Stimulated activated effector memory CD8-positive, alpha-beta T cell treated with anti-CD3 and anti-CD28 coated beads, Interleukin-12 subunit alpha, Interleukin-12 subunit beta, amount 100 ng/mL, for 72 hours (primary cell): Measurements from ENCODE around the gene TMEM239.
"Not testable (repeated sequence)": the region's sequence is repeated elsewhere in the genome, so short reads cannot be mapped to it uniquely, and the experiment has no call there.

ENCODE experiments used
- ATAC-seq: fragments of 150-1000 bp; cut with Tn5 transposase; 2 replicates; pipeline ENCODE4 v1.10.0; 2021
- DNase-seq, 2 donors: peaks; one replicate each; pipeline ENCODE4 v3.0.0; 2021 to 2022; ENCODE audit warnings: low spot score in 2 of 2
- H3K27ac Mint-ChIP-seq: one replicate; pipeline ENCODE4 v1.8.0; 2022; ENCODE audit warnings: mild to moderate bottlenecking, mixed read lengths
- H3K36me3 Mint-ChIP-seq: one replicate; pipeline ENCODE4 v1.8.0; 2022; ENCODE audit warnings: mild to moderate bottlenecking, mixed read lengths
- H3K4me1 Mint-ChIP-seq: one replicate; pipeline ENCODE4 v1.8.0; 2022; ENCODE audit warnings: mixed read lengths
- H3K4me3 Mint-ChIP-seq: one replicate; pipeline ENCODE4 v1.8.0; 2022; ENCODE audit warnings: mild to moderate bottlenecking, mixed read lengths
- H3K9me3 Mint-ChIP-seq: one replicate; pipeline ENCODE4 v1.8.0; 2022; ENCODE audit warnings: mixed read lengths

The TMEM239 gene

DNA sequence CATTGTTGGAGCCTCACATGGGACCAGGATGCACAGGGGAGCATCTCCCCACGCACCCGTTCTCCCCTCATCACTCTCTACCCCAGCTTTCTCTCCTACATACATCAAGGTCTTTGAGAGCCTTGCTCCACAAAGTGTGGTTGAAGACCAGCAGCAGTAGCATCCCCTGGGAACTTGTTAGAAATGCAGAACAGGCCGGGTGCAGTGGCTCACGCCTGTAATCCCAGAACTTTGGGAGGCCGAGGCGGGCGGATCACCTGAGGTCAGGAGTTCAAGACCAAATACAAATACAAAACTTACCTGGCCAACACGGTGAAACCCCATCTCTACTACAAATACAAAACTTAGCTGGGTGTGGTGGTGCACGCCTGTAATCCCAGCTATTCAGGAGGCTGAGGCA, 8.2 kb upstream of the TMEM239 start:
- not testable (repeated sequence) for H3K9me3 Mint-ChIP-seq, H3K36me3 Mint-ChIP-seq, DNase-seq, H3K4me3 Mint-ChIP-seq, ATAC-seq, H3K27ac Mint-ChIP-seq
- H3K4me1 Mint-ChIP-seq = peaks cover 14% of the 10 kb centered on the region

DNA sequence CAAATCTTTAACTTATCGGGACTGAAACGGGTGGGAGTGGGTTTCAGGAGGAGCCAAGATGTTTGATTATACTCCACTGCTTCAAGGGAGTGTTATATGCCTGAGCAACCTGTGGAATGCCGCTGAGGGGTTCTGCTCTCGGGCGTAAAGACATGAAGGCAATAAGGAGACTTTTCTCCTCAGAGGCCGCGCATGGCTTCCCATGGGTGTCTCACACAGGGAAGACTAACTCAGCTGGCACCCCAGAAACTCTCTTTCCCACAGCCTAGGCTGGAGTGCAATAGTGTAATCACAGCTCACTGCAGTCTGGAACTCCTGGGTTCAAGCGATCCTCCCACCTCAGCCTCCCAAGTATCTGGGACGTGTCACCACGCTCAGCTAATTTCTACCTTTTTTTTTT, 6.5 kb upstream of the TMEM239 start:
- no peak for DNase-seq
- Mint-ChIP-seq H3K4me3 (no peak overlapping the region), H3K4me1 (peaks cover 14% of the 10 kb centered on the region), H3K36me3 (no peaks in the 10 kb centered on the region), H3K27ac (no peak overlapping the region), H3K9me3 (peaks cover 5% of the 10 kb centered on the region)
- ATAC-seq = no peak

DNA sequence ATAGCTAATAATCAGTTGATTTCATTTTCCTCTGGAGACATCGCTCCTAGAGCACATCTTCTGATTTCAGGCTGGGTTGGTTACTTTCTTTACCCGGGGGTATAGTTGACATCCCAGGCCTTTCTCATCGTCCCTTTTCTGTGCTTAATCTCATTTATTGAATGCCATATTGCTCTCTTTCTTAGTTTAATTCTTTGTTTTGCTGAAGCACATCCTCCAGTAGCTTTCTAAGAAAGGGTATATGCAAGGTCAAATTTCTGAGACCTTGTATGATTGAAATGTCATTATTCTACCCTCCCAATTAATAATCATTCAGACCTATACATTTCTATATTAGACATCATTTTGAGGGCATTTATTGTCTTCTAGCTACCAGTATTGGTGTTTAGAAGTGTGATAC, 4.0 kb upstream of the TMEM239 start:
- H3K4me1 Mint-ChIP-seq = peaks cover 12% of the 10 kb centered on the region
- peaks cover 5% of the 10 kb centered on the region for H3K36me3 Mint-ChIP-seq
- peaks cover 5% of the 10 kb centered on the region for H3K9me3 Mint-ChIP-seq
- DNase-seq (no peak), ATAC-seq (no peak)
- H3K27ac Mint-ChIP-seq = no peak overlapping the region
- H3K4me3 Mint-ChIP-seq = no peak overlapping the region

DNA sequence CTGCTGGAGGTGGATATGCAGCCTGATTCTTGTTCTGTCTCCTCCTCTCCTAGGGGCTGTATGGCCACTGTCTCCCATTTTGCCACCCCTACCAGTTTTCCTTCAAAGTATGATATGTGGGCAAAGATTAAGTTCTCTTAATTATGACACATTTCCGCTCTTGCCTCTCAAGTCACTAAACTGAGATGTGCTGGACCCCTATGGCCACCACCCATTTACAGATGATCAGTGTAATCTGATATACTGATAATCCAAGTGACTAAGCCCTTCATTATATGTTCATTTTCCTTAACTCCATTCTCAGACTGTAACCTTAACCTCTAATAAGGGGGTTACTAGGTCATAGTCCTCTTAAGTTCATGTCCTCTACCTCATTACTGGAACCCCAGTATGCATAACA, 2.1 kb upstream of the TMEM239 start:
- ATAC-seq (no peak), DNase-seq (no peak)
- no peak overlapping the region for H3K4me3 Mint-ChIP-seq
- peaks cover 8% of the 10 kb centered on the region for H3K4me1 Mint-ChIP-seq
- H3K9me3 Mint-ChIP-seq = peaks cover 5% of the 10 kb centered on the region
- H3K36me3 Mint-ChIP-seq = peaks cover 5% of the 10 kb centered on the region
- H3K27ac Mint-ChIP-seq = no peak overlapping the region

DNA sequence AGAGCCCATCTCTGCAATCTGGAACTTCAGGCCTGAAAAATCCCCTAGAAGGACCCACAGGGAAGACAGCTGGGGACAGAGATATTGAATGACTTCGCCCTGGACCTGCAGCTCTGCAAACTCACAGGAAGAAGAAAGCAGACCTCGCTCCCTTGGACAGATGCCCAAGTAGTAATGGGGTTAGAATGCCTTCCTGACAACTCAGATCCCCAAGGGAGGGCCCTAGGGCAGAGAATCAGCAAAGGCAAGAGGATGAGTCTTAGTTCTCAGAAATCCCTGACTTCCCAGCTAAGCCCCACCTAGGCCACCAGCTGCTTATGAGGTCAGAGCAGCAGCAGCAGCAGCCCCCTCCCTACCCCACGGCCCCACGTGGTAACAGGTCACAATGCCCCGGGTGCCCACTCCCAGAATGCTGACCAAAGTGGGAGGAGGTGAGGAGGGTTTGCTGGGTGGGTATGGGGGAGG, 1.5 kb upstream of the TMEM239 start, which contains the start of gene C20orf141:
C20orf141 (plus strand) TSS at position 401 of the 465 bp plus-strand sequence. CDS start 198 bp downstream, outside the sequence.
- H3K4me3 Mint-ChIP-seq = no peak within 1 kb of the TSS
- ATAC-seq = peak; percentile 17
- peaks cover 5% of the 10 kb centered on the region for H3K9me3 Mint-ChIP-seq
- peaks cover 6% of the 10 kb centered on the region for H3K4me1 Mint-ChIP-seq
- DNase-seq = no peak
- peaks cover 5% of the 10 kb centered on the region for H3K36me3 Mint-ChIP-seq
- H3K27ac Mint-ChIP-seq = no peak within 1 kb of the TSS

DNA sequence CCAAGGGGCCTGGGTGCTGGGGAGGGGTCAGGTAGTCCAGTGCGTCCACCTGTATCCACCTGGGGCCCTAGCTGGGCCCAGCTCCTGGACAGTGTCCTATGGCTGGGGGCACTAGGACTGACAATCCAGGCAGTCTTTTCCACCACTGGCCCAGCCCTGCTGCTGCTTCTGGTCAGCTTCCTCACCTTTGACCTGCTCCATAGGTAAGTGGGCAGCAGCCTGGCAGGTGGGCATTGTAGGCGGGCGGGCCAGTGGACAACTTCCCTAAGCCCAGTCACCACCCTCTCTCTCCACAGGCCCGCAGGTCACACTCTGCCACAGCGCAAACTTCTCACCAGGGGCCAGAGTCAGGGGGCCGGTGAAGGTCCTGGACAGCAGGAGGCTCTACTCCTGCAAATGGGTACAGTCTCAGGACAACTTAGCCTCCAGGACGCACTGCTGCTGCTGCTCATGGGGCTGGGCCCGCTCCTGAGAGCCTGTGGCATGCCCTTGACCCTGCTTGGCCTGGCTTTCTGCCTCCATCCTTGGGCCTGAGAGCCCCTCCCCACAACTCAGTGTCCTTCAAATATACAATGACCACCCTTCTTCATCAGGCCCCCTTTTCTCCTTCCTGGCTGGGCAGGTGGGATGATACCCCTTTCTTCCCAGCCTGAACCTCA, 793 bp upstream of the TMEM239 start:
- H3K27ac Mint-ChIP-seq = no peak overlapping the region
- no peak for DNase-seq
- H3K36me3 Mint-ChIP-seq = peaks cover 5% of the 10 kb centered on the region
- ATAC-seq = no peak
- H3K9me3 Mint-ChIP-seq = peaks cover 5% of the 10 kb centered on the region
- no peak overlapping the region for H3K4me3 Mint-ChIP-seq
- H3K4me1 Mint-ChIP-seq = peaks cover 13% of the 10 kb centered on the region

DNA sequence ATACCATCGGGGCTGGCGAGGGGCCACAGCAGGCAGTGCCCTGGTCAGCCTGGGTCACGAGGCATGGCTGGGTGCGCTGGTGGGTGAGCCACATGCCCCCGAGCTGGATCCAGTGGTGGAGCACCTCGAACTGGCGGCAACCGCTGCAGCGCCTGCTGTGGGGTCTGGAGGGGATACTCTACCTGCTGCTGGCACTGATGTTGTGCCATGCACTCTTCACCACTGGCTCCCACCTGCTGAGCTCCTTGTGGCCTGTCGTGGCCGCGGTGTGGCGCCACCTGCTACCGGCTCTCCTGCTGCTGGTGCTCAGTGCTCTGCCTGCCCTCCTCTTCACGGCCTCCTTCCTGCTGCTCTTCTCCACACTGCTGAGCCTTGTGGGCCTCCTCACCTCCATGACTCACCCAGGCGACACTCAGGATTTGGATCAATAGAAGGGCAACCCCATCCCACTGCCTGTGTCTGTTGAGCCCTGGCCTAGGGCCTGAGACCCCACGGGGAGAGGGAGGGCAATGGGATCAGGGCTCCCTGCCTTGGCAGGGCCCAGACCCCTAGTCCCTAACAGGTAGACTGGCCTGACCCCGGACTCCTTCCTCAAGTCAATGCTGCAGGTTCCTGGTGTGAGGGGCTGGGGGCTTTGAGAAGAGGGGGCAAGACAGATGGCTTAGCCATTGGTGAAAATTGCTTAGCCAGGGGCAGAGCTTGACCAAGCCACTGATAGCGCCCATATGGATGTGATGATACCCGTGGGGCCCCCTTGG, 598 bp downstream of the TMEM239 start:
- H3K4me3 Mint-ChIP-seq = no peak overlapping the region
- no peak for DNase-seq
- ATAC-seq = peak; percentile 51

DNA sequence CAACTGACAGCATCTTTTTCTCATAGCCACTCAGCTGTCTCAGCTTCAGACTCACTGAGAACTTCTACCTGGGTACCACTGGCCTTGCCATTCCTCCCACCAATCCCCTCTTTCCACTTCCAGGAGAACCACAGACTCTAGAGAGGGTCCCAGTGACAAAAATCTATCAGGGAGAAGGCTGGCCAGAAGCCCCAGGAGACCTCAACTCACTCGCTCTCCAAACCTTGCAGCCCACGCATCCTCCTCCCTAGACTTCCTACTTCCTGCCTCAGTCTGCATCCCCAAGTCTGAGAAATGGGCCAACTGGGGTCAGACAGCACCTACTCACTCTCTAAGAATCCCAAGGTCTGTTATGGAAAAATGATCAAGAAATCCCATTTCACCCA, 1.2 kb downstream of the TMEM239 start:
- H3K27ac Mint-ChIP-seq = no peak overlapping the region
- H3K36me3 Mint-ChIP-seq = peaks cover 5% of the 10 kb centered on the region
- no peak overlapping the region for H3K4me3 Mint-ChIP-seq
- no peak for DNase-seq
- peaks cover 26% of the 10 kb centered on the region for H3K4me1 Mint-ChIP-seq
- no peak for ATAC-seq
- peaks cover 2% of the 10 kb centered on the region for H3K9me3 Mint-ChIP-seq

More for the DNA sequence above, 598 bp downstream of the TMEM239 start:
- peaks cover 21% of the 10 kb centered on the region for H3K4me1 Mint-ChIP-seq
- H3K9me3 Mint-ChIP-seq = peaks cover 5% of the 10 kb centered on the region
- H3K36me3 Mint-ChIP-seq = peaks cover 5% of the 10 kb centered on the region
- no peak overlapping the region for H3K27ac Mint-ChIP-seq

DNA sequence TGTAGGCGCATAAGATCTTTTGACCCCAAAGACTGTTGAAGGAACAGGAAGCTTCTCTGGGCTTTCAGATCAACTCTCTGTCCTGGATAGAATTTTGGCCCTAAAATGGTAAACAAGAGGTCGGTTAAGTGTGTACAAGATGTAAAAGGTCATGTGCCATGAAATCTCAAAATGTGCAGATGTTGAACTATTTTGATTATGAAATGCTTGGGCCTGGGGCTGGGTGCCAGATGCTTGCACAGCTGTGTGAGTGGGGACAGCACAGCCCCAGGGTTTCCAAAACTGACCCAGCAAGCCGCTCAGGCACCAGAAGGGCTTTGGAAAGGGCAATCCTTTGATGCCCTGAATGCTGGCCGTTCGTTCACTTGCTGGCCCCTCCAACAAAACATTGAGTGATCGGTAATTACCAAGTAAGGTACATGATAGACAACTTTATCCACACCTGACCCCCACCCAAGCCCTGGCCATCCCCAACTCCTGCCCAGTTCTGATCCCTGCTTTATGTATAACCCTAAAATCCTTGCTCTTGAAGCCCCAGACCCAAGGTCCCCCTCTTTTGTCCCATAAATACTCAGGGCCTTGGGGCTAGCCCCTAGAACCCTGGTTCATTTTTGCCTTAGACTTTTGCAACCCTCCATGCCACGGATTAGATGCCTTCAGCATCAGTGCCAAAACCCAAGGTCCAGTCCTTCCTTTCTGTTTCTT, 1.9 kb downstream of the TMEM239 start:
- H3K9me3 Mint-ChIP-seq = no peaks in the 10 kb centered on the region
- DNase-seq (no peak), ATAC-seq (no peak)
- no peak overlapping the region for H3K27ac Mint-ChIP-seq
- no peak overlapping the region for H3K4me3 Mint-ChIP-seq
- H3K4me1 Mint-ChIP-seq = peaks cover 26% of the 10 kb centered on the region
- H3K36me3 Mint-ChIP-seq = peaks cover 5% of the 10 kb centered on the region

DNA sequence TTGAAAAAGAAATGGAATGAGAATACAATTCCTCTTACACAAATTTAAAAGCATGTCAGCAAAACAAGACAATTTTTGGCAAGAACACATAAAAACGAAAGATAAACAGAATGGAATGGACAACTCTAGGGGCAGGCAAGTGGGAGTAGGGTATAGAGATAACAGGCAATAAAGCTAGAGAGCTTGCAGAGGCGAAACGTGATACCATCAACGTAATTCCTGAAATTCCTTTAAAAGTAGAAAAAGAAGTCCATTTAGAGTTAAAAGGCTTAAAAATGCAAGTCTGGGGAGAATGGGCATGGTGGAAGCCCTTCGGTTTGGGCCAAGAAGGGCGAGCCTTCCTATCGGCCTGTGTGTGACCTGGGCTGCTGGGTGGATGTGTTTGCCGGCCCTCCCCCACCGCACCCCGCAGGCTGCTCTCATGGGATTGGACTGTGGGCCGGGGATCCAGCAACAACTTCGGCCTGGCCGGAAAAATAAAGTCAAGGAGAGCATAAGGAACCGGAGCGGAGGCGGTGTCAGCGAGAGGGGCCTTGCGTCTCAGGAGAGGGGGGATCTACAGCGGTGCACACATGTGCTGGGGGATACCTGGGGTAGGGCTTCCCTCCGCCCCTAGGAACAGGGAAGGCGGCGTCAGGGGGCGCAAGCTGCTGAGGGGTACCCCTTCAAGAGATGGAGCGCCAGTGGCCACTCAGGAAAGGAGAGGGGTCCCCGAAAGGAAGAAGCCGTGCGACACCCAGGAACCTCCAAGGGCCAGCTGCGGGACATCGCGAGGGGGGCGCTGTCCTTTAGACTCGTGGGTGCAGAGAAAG, 4.1 kb downstream of the TMEM239 start:
- ATAC-seq = no peak

DNA sequence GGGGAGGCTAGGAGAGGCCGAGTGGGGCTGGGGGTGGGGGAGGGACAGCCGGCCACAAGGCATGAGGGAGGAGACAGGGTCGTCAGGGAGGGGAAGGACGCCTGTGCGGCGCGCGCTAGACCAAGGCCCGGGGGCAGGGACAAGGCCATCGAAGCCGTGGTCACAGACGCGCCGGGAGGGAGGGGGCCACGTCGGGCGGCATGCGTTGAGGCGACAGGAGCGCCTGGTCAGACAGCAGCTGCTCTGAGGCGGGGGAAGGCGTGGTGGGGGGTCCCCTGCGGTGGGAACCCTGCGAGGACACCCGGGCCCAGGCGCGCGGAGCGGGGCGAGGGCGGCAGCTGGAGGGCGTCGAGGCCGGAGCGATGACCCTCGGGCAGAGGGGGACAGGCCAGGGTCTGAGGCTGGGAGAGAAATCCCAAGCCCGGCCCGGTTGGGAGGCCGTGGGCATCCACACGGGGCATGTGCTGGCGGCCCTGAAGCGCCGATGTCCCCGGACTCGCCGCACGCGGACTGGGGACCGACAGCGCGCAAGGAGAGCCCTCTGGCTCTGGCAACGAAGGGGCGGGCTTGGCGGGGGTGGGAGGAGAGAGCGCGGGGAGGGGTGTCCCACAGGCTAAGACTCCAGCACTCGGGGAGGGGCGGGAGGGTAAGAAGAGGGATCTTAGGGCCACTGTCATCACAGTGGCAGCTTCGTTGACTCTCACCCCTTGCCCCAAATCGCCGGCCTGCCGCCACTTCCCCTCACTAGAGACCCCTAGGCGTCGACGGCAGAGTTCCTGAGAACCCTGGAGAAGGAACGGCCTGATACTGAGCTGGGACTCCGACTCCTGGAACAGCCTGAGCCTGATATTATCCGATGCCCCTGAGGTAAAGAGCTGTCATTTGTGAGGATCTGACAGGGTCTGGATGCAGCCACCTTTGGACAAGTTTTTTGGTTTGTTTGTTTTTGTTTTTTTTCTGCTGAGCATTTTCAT, 5.0 kb downstream of the TMEM239 start:
- Mint-ChIP-seq H3K4me3 (peak overlapping the region; percentile 22), H3K4me1 (peaks cover 34% of the 10 kb centered on the region), H3K27ac (no peak overlapping the region), H3K9me3 (no peaks in the 10 kb centered on the region), H3K36me3 (peaks cover 5% of the 10 kb centered on the region)
- DNase-seq (no peak), ATAC-seq (peak; percentile 35)

More for the DNA sequence above, 4.1 kb downstream of the TMEM239 start:
- no peak for DNase-seq
- H3K4me3 Mint-ChIP-seq = peak overlapping the region; percentile 22
- no peaks in the 10 kb centered on the region for H3K9me3 Mint-ChIP-seq
- peaks cover 5% of the 10 kb centered on the region for H3K36me3 Mint-ChIP-seq
- H3K4me1 Mint-ChIP-seq = peaks cover 26% of the 10 kb centered on the region
- no peak overlapping the region for H3K27ac Mint-ChIP-seq

DNA sequence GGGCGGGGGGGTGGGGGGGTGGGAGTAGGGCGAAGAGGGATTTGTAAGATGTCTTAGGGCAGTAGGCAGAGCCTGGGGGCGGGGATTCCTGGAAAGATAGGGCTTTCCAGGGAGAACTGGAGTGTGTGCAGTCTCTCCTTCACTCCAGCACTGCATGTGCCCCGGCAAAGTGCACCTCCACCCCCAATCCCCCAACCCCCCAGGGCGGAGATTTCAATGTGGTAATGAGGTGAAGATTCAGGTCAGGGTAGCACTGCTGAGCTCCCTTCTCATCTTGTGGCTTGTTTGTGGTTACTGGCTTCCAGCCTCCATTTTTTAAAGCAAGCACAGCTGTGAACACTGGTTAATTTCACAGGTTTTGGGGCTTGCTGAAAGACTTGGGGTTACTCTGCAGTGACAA, 5.9 kb downstream of the TMEM239 start:
- peak; percentile 76 for ATAC-seq
- peaks cover 37% of the 10 kb centered on the region for H3K4me1 Mint-ChIP-seq
- H3K9me3 Mint-ChIP-seq = no peaks in the 10 kb centered on the region
- H3K27ac Mint-ChIP-seq = no peak overlapping the region
- DNase-seq = no peak
- H3K4me3 Mint-ChIP-seq = peak overlapping the region; percentile 22
- H3K36me3 Mint-ChIP-seq = peaks cover under 1% of the 10 kb centered on the region

DNA sequence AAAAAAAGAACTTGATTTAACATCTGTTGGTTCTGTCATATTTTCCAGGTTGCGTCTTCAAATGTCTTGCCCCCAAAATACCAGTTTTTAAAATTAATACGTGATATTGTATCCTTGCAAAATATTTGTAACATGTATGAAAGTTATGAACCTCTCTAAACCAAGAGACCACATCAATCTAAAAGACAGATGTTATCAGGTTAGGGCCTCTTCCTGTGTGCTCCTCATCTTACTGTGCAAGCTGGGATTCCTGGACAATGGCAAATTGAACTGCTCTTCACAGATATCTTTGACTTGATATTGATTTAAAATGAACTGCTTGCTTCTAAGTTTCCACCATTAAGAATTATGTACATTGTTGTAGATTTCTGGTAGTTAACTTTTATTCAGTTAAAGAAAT, 9.6 kb downstream of the TMEM239 start:
- no peak for ATAC-seq
- Mint-ChIP-seq H3K27ac (no peak overlapping the region), H3K4me1 (peaks cover 29% of the 10 kb centered on the region), H3K9me3 (no peaks in the 10 kb centered on the region), H3K4me3 (no peak overlapping the region), H3K36me3 (no peaks in the 10 kb centered on the region)
- no peak for DNase-seq

DNA sequence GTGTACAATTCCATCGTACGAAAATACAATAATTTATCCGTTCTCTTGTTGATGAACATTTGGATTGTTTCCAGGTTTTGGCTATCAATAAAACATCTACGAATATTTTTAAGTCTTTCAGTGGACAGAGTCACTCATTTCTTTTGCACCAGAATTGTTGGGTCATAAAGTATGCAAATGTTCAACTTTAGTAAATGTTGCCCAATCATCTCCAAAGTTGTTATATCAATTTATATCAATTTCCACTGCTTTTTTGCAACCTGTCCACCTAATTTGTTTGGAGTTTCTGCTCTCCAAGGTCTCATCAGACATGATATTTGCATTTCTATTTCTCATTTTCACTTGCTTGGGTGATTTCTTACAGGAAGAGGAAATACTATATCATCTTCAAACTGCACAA, 10.5 kb downstream of the TMEM239 start:
- H3K4me3 Mint-ChIP-seq = no peak overlapping the region
- peaks cover 25% of the 10 kb centered on the region for H3K4me1 Mint-ChIP-seq

More for the DNA sequence above, 10.5 kb downstream of the TMEM239 start:
- H3K27ac Mint-ChIP-seq = no peak overlapping the region
- ATAC-seq (no peak), DNase-seq (no peak)
- H3K9me3 Mint-ChIP-seq = no peaks in the 10 kb centered on the region
- H3K36me3 Mint-ChIP-seq = no peaks in the 10 kb centered on the region
